Astrocyte (in vitro differentiated cells and primary cell): Measurements from ENCODE around the gene DOCK2. TPM values are rescaled to one million over a fixed set of nuclear protein-coding genes. Genes with fewer than 3 reads are reported as not detected.

Experiments
- DNase-seq: peaks from one replicate; pipeline ENCODE4 v3.0.0-alpha.2; 2010; ENCODE audit warnings: low read depth
- FAIRE-seq: peaks from 2 replicates; lab custom pipeline; 2011; peaks lifted over from hg19 to GRCh38; lab: Jason Lieb, UNC
- H2AFZ ChIP-seq: 2 replicates; pipeline ENCODE4 v1.6.0; 2012; ENCODE audit warnings: low read depth, low read length, inconsistent platforms
- H3K27ac ChIP-seq: 2 replicates; pipeline ENCODE4 v1.5.1; 2011; ENCODE audit warnings: low read depth, low read length, inconsistent platforms
- H3K27me3 ChIP-seq: 2 replicates; pipeline ENCODE4 v1.6.0; 2011; ENCODE audit warnings: low read length, inconsistent platforms; ENCODE audit not compliant: insufficient read depth
- H3K36me3 ChIP-seq: 2 replicates; pipeline ENCODE4 v1.5.1; 2011; ENCODE audit warnings: low read length, inconsistent platforms; ENCODE audit not compliant: insufficient read depth
- H3K4me1 ChIP-seq: 2 replicates; pipeline ENCODE4 v1.5.1; 2011; ENCODE audit warnings: low read length, inconsistent platforms; ENCODE audit not compliant: insufficient read depth
- H3K4me2 ChIP-seq: 2 replicates; pipeline ENCODE4 v1.6.0; 2012; ENCODE audit warnings: low read length, inconsistent platforms
- H3K4me3 ChIP-seq: 2 replicates; pipeline ENCODE4 v1.5.1; 2011; ENCODE audit warnings: low read depth, mild to moderate bottlenecking, low read length, inconsistent platforms; ENCODE audit not compliant: insufficient read depth
- H3K79me2 ChIP-seq: 2 replicates; pipeline ENCODE4 v1.6.0; 2012; ENCODE audit warnings: mild to moderate bottlenecking, low read length, inconsistent platforms; ENCODE audit not compliant: insufficient read depth
- H3K9ac ChIP-seq: 2 replicates; pipeline ENCODE4 v1.6.0; 2012; ENCODE audit warnings: mild to moderate bottlenecking, low read length, inconsistent platforms
- H3K9me3 ChIP-seq: 2 replicates; pipeline ENCODE4 v1.5.1; 2012; ENCODE audit warnings: low read depth, mild to moderate bottlenecking, low read length, inconsistent platforms; ENCODE audit not compliant: insufficient read depth
- H4K20me1 ChIP-seq: 2 replicates; pipeline ENCODE4 v1.6.0; 2012; ENCODE audit warnings: low read length, inconsistent platforms; ENCODE audit not compliant: insufficient read depth
- H3K27ac Mint-ChIP-seq: one replicate; pipeline ENCODE4 v1.8.0; 2021; ENCODE audit warnings: mild to moderate bottlenecking, mixed read lengths; ENCODE audit not compliant: unreplicated experiment
- H3K27me3 Mint-ChIP-seq: one replicate; pipeline ENCODE4 v1.8.0; 2021; ENCODE audit warnings: low read depth, mixed read lengths; ENCODE audit not compliant: unreplicated experiment
- H3K36me3 Mint-ChIP-seq: one replicate; pipeline ENCODE4 v1.8.0; 2021; ENCODE audit warnings: low read depth, mixed read lengths; ENCODE audit not compliant: unreplicated experiment
- H3K4me1 Mint-ChIP-seq: one replicate; pipeline ENCODE4 v1.8.0; 2021; ENCODE audit warnings: low read depth, mixed read lengths; ENCODE audit not compliant: unreplicated experiment
- H3K4me3 Mint-ChIP-seq: one replicate; pipeline ENCODE4 v1.8.0; 2021; ENCODE audit warnings: mild to moderate bottlenecking, moderate library complexity, mixed read lengths; ENCODE audit not compliant: unreplicated experiment
- H3K9me3 Mint-ChIP-seq: one replicate; pipeline ENCODE4 v1.8.0; 2021; ENCODE audit warnings: mild to moderate bottlenecking, mixed read lengths; ENCODE audit not compliant: unreplicated experiment
- EZH2 ChIP-seq: IDR thresholded peaks from 2 replicates; pipeline ENCODE4 v1.6.1; 2012; ENCODE audit warnings: mild to moderate bottlenecking, low read length, inconsistent platforms; ENCODE audit not compliant: insufficient read depth
- total RNA-seq: library from RNA; stranded (reverse); gene quantifications from 2 replicates; pipeline ENCODE4 v1.2.1, GENCODE V29; 2021
- TF ChIP-seq, protein P1 (sequence below): IDR thresholded peaks from 2 replicates; pipeline ENCODE4 v1.5.1; 2011; ENCODE audit warnings: low read depth, mild to moderate bottlenecking, inconsistent platforms, low read length, moderate library complexity; ENCODE audit not compliant: insufficient read depth

Gene DOCK2
- total RNA-seq, 1 donor from 2014 or later: 0.66 TPM

DNA sequence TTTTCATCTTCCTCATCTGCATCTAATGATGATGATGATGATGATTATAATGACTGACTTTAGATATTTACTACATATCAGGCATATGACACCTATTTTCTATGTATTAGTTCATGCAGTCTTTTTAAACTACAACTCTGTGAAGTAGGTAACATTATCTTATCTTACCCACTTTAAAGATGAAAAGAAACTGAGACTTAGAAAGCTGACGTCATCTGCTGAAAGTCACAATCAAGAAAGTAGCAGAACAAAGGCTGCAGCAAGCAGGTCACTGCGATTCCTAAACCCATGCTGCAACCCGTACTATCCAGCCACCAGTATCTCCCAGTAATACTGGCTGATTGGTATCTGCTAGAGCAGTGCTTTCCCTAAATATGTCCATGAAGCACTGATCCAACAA lies 383.3 kb downstream of the DOCK2 start:
- H3K9me3 ChIP-seq: no peaks in the 10 kb centered on the region
- H3K27ac ChIP-seq: no peak overlapping the region
- H3K27me3 ChIP-seq: peaks cover 17% of the 10 kb centered on the region
- Mint-ChIP-seq H3K27me3 (peaks cover 52% of the 10 kb centered on the region), H3K4me3 (no peak overlapping the region), H3K27ac (no peak overlapping the region), H3K4me1 (no peaks in the 10 kb centered on the region), H3K9me3 (no peaks in the 10 kb centered on the region), H3K36me3 (no peaks in the 10 kb centered on the region)
- no peaks in the 10 kb centered on the region for H3K79me2 ChIP-seq
- H4K20me1 ChIP-seq: no peaks in the 10 kb centered on the region
- H2AFZ ChIP-seq: no peak overlapping the region
- no peaks in the 10 kb centered on the region for H3K4me1 ChIP-seq
- FAIRE-seq: no peak
- H3K9ac ChIP-seq: no peak overlapping the region
- H3K4me2 ChIP-seq: no peak overlapping the region
- DNase-seq: no peak
- H3K36me3 ChIP-seq: no peaks in the 10 kb centered on the region
- TF ChIP-seq, protein P1, sequence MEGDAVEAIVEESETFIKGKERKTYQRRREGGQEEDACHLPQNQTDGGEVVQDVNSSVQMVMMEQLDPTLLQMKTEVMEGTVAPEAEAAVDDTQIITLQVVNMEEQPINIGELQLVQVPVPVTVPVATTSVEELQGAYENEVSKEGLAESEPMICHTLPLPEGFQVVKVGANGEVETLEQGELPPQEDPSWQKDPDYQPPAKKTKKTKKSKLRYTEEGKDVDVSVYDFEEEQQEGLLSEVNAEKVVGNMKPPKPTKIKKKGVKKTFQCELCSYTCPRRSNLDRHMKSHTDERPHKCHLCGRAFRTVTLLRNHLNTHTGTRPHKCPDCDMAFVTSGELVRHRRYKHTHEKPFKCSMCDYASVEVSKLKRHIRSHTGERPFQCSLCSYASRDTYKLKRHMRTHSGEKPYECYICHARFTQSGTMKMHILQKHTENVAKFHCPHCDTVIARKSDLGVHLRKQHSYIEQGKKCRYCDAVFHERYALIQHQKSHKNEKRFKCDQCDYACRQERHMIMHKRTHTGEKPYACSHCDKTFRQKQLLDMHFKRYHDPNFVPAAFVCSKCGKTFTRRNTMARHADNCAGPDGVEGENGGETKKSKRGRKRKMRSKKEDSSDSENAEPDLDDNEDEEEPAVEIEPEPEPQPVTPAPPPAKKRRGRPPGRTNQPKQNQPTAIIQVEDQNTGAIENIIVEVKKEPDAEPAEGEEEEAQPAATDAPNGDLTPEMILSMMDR: no peak
- TF ChIP-seq EZH2: no peak
- H3K4me3 ChIP-seq: no peak overlapping the region

- H3K27me3 Mint-ChIP-seq: peaks cover 55% of the 10 kb centered on the region
- Histone ChIP-seq H3K36me3 (no peaks in the 10 kb centered on the region), H3K27me3 (peaks cover 10% of the 10 kb centered on the region), H3K4me1 (no peaks in the 10 kb centered on the region), H2AFZ (no peak overlapping the region), H4K20me1 (no peaks in the 10 kb centered on the region), H3K79me2 (no peaks in the 10 kb centered on the region), H3K4me3 (no peak overlapping the region), H3K4me2 (no peak overlapping the region), H3K9me3 (no peaks in the 10 kb centered on the region), H3K9ac (no peak overlapping the region), H3K27ac (no peak overlapping the region)
- TF ChIP-seq, protein P1: no peak
- no peak for TF ChIP-seq EZH2
- H3K36me3 Mint-ChIP-seq: no peaks in the 10 kb centered on the region
- no peaks in the 10 kb centered on the region for H3K4me1 Mint-ChIP-seq
- no peaks in the 10 kb centered on the region for H3K9me3 Mint-ChIP-seq
- H3K27ac Mint-ChIP-seq: no peak overlapping the region
- DNase-seq: no peak
- no peak for FAIRE-seq
- no peak overlapping the region for H3K4me3 Mint-ChIP-seq
Measured at GRCh38 chr5:170021506-170021905, 384.4 kb downstream of the DOCK2 start.

- Histone ChIP-seq H4K20me1 (no peaks in the 10 kb centered on the region), H3K79me2 (no peaks in the 10 kb centered on the region), H3K9ac (no peak overlapping the region), H3K27ac (no peak overlapping the region), H3K4me3 (no peak overlapping the region), H3K27me3 (peaks cover 5% of the 10 kb centered on the region), H3K4me1 (no peaks in the 10 kb centered on the region), H3K4me2 (no peak overlapping the region), H2AFZ (no peak overlapping the region), H3K36me3 (no peaks in the 10 kb centered on the region), H3K9me3 (no peaks in the 10 kb centered on the region)
- Mint-ChIP-seq H3K36me3 (no peaks in the 10 kb centered on the region), H3K4me3 (no peak overlapping the region), H3K27me3 (peaks cover 54% of the 10 kb centered on the region), H3K9me3 (no peaks in the 10 kb centered on the region), H3K27ac (no peak overlapping the region), H3K4me1 (no peaks in the 10 kb centered on the region)
- DNase-seq (no peak), FAIRE-seq (no peak)
- TF ChIP-seq, protein P1: no peak
- no peak for TF ChIP-seq EZH2
Measured at GRCh38 chr5:170025853-170026252, 388.8 kb downstream of the DOCK2 start.
